ENCODE results near the gene NUCB1.

Gene NUCB1

DNA sequence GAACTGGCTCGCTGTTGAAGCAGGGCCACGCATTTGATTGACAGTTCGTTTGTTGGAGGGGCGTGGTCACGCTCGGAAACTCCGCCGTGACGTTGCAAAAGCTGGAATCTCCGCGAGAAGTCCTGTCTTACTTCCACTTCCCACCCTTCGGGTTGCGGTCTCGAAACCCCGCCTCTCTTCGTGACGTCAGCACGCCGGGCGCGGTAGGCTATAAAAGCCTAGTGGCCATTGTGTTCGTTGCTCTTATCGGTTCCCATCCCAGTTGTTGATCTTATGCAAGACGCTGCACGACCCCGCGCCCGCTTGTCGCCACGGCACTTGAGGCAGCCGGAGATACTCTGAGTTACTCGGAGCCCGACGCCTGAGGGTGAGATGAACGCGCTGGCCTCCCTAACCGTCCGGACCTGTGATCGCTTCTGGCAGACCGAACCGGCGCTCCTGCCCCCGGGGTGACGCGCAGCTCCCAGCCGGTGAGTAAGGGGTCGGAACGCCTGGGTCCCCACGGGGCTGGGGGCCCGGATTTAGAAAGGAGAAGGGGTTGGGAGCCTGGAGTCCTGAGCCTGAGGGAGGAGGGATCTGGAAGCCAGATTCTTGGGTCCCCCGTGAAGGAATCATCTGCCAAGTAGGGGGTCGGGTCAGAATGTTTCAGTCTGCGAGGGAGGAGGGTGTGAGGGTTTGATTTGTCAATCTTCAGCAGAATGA is 27.8 kb upstream of the NUCB1 start, which contains the start of gene PPP1R15A:
PPP1R15A (plus strand) TSS at position 240 of the 702 bp plus-strand sequence. CDS start 813 bp downstream, outside the sequence.
- peaks cover 25% of the 10 kb centered on the region for H3K79me2 ChIP-seq (ENCODE audit: insufficient read depth, low read length)
- H3F3A ChIP-seq (ENCODE audit: insufficient read depth) = peaks cover 40% of the 10 kb centered on the region
- H3K9me2 ChIP-seq (replicated peaks; ENCODE audit: insufficient read depth, low read length) = no peaks in the 10 kb centered on the region
- H3K4me2 ChIP-seq (ENCODE audit: low read depth, low read length, poor library complexity, severe bottlenecking) = peak within 1 kb of the TSS; percentile 90
- H3K9ac ChIP-seq (ENCODE audit: low read length) = peak within 1 kb of the TSS; percentile 89
- no peaks in the 10 kb centered on the region for H3K9me3 ChIP-seq (ENCODE audit: insufficient read depth, low read length)
- H3K36me3 ChIP-seq (ENCODE audit: low read length) = no peaks in the 10 kb centered on the region
- peak within 1 kb of the TSS; percentile 88 for H3K4me3 ChIP-seq (ENCODE audit: insufficient read depth, low read length, poor library complexity, severe bottlenecking)
- peak within 1 kb of the TSS; percentile 97 for H3K27ac ChIP-seq (ENCODE audit: low read depth, low read length)
- no peak within 1 kb of the TSS for H2AFZ ChIP-seq (ENCODE audit: low read depth, low read length, severe bottlenecking)
- TF ChIP-seq EZH2phosphoT487 (conservative IDR thresholded peaks at IDR 0.05; ENCODE audit: low read length) = no peak
- TF ChIP-seq CTCF (IDR thresholded peaks at IDR 0.05; ENCODE audit: insufficient read depth, low read length, poor library complexity, severe bottlenecking) = no peak
- H4K20me1 ChIP-seq (ENCODE audit: low read depth, low read length) = no peaks in the 10 kb centered on the region
- no peaks in the 10 kb centered on the region for H3K27me3 ChIP-seq (ENCODE audit: low read length)

- no peaks in the 10 kb centered on the region for H3K9me2 ChIP-seq (replicated peaks; ENCODE audit: insufficient read depth, low read length)
- peak overlapping the region; percentile 89 for H3K9ac ChIP-seq (ENCODE audit: low read length)
- H3K36me3 ChIP-seq (ENCODE audit: low read length) = no peaks in the 10 kb centered on the region
- TF ChIP-seq CTCF (IDR thresholded peaks at IDR 0.05; ENCODE audit: insufficient read depth, low read length, poor library complexity, severe bottlenecking) = no peak
- no peak for TF ChIP-seq EZH2phosphoT487 (conservative IDR thresholded peaks at IDR 0.05; ENCODE audit: low read length)
- H3K4me2 ChIP-seq (ENCODE audit: low read depth, low read length, poor library complexity, severe bottlenecking) = peak overlapping the region; percentile 90
- H3K27ac ChIP-seq (ENCODE audit: low read depth, low read length) = peak overlapping the region; percentile 97
- peaks cover 47% of the 10 kb centered on the region for H3F3A ChIP-seq (ENCODE audit: insufficient read depth)
- no peaks in the 10 kb centered on the region for H4K20me1 ChIP-seq (ENCODE audit: low read depth, low read length)
- peaks cover 25% of the 10 kb centered on the region for H3K79me2 ChIP-seq (ENCODE audit: insufficient read depth, low read length)
- H3K4me3 ChIP-seq (ENCODE audit: insufficient read depth, low read length, poor library complexity, severe bottlenecking) = peak overlapping the region; percentile 88
- no peak overlapping the region for H2AFZ ChIP-seq (ENCODE audit: low read depth, low read length, severe bottlenecking)
- no peaks in the 10 kb centered on the region for H3K9me3 ChIP-seq (ENCODE audit: insufficient read depth, low read length)
- no peaks in the 10 kb centered on the region for H3K27me3 ChIP-seq (ENCODE audit: low read length)
Observed at GRCh38 chr19:48872884-48873475, 27.1 kb upstream of the NUCB1 start.

- Histone ChIP-seq H2AFZ (ENCODE audit: low read depth, low read length, severe bottlenecking) (no peak overlapping the region), H3K27me3 (ENCODE audit: low read length) (no peaks in the 10 kb centered on the region), H3K9ac (ENCODE audit: low read length) (peak overlapping the region; percentile 89), H3K4me3 (ENCODE audit: insufficient read depth, low read length, poor library complexity, severe bottlenecking) (peak overlapping the region; percentile 88), H3K4me2 (ENCODE audit: low read depth, low read length, poor library complexity, severe bottlenecking) (peak overlapping the region; percentile 90), H4K20me1 (ENCODE audit: low read depth, low read length) (no peaks in the 10 kb centered on the region), H3F3A (ENCODE audit: insufficient read depth) (peaks cover 54% of the 10 kb centered on the region), H3K27ac (ENCODE audit: low read depth, low read length) (peak overlapping the region; percentile 97), H3K36me3 (ENCODE audit: low read length) (no peaks in the 10 kb centered on the region), H3K9me3 (ENCODE audit: insufficient read depth, low read length) (no peaks in the 10 kb centered on the region), H3K79me2 (ENCODE audit: insufficient read depth, low read length) (peaks cover 25% of the 10 kb centered on the region), H3K9me2 (replicated peaks; ENCODE audit: insufficient read depth, low read length) (no peaks in the 10 kb centered on the region)
- TF ChIP-seq CTCF (IDR thresholded peaks at IDR 0.05; ENCODE audit: insufficient read depth, low read length, poor library complexity, severe bottlenecking) (no peak), EZH2phosphoT487 (conservative IDR thresholded peaks at IDR 0.05; ENCODE audit: low read length) (no peak)
Observed at GRCh38 chr19:48873476-48874302, 26.4 kb upstream of the NUCB1 start.
